ENCODE measurements around the gene TMEM187. TPM values are rescaled to one million over a fixed set of nuclear protein-coding genes. Genes with fewer than 3 reads are reported as not detected.

The TMEM187 gene
- polyA plus RNA-seq, 2 donors, result 2.5 to 3.3 TPM

DNA sequence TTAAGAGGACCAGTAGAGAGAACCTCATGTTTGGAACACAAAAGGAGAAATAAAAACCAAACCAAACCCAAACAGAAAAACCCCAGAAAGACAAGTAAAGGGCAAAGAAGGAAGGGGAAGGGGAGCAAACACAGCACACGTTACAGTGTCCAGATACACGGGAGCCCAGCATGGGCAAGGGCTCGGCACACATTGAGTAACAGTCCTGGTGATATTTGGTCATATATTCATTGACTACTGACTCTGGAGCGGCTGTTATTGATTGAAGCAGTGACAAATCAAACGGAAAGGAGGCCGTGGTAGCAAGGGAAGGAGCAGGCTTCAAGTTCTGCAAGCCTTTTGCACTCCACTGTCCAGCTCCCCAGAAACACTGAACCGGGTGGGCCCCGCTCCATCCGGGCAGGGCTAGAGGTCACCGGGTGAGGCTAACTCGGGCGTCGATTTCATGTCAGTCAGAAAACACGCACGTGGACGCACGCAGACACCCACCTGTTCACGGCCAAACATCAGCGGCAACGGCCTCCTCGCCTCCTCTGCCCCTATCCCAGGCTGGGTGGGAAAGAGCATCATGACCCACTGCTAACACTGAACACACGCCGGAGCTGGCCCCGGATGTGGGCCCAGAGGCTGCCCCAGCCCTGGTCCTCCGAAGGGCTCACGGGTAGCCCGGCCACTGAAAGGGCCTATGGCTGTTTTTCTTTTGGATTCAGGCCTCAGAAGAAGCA, 50.9 kb downstream of the TMEM187 start:
- H3K27ac ChIP-seq (ENCODE audit: low read depth in 2 of 2, low read length in 1 of 2), result no peak overlapping the region
- 78 to 83% methylated on average over 27 of the region's 27 CpGs for WGBS, 2 donors
- H3K9me3 ChIP-seq (ENCODE audit: control insufficient read depth in 2 of 2, insufficient read depth in 1 of 2, low read depth in 1 of 2, low read length in 1 of 2), result no peaks in the 10 kb centered on the region

DNA sequence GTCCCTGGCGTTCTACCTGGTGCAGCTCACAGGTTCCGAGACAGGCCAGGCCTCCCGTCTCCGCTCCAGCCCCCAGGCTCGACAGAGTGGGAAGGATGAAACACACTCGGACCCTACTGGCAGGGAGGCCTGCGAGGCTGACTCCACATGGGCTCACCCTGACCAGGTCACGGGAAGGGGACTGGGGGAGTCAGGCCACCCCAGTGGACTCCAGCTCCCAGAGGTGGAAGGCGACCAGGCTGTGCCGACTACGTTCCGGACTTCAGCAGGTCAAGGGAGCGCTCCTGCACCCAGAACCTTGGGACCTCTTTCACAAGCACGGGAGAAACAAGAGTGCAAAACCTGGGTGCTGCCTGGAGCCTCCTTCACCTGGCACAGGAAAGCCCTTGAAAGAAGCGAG, 51.7 kb downstream of the TMEM187 start:
- no peak overlapping the region for H3K4me3 ChIP-seq (ENCODE audit: low read depth in 1 of 2, low read length in 2 of 2)
- no peaks in the 10 kb centered on the region for H3K9me3 ChIP-seq (ENCODE audit: control insufficient read depth in 2 of 2, insufficient read depth in 1 of 2, low read depth in 1 of 2, low read length in 1 of 2)
- peaks cover 0 to 6% of the 10 kb centered on the region in 2 donors for H3K36me3 ChIP-seq (ENCODE audit: control insufficient read depth in 2 of 2, insufficient read depth in 2 of 2, low read length in 1 of 2)
- H3K27me3 ChIP-seq (ENCODE audit: control insufficient read depth in 1 of 2, insufficient read depth in 2 of 2, low read length in 2 of 2), result no peaks in the 10 kb centered on the region
- WGBS, 2 donors, result 86 to 92% methylated on average over 15 of the region's 15 CpGs
- H3K4me1 ChIP-seq (ENCODE audit: control insufficient read depth in 2 of 2, insufficient read depth in 2 of 2, low read length in 1 of 2), result peaks cover 0 to 10% of the 10 kb centered on the region in 2 donors
- no peak overlapping the region for H3K27ac ChIP-seq (ENCODE audit: low read depth in 2 of 2, low read length in 1 of 2)

More for the DNA sequence above, 50.9 kb downstream of the TMEM187 start:
- H3K4me1 ChIP-seq (ENCODE audit: control insufficient read depth in 2 of 2, insufficient read depth in 2 of 2, low read length in 1 of 2), result peaks cover 0 to 10% of the 10 kb centered on the region in 2 donors
- peaks cover 0 to under 1% of the 10 kb centered on the region in 2 donors for H3K36me3 ChIP-seq (ENCODE audit: control insufficient read depth in 2 of 2, insufficient read depth in 2 of 2, low read length in 1 of 2)
- H3K27me3 ChIP-seq (ENCODE audit: control insufficient read depth in 1 of 2, insufficient read depth in 2 of 2, low read length in 2 of 2), result no peaks in the 10 kb centered on the region
- no peak overlapping the region for H3K4me3 ChIP-seq (ENCODE audit: low read depth in 1 of 2, low read length in 2 of 2)

DNA sequence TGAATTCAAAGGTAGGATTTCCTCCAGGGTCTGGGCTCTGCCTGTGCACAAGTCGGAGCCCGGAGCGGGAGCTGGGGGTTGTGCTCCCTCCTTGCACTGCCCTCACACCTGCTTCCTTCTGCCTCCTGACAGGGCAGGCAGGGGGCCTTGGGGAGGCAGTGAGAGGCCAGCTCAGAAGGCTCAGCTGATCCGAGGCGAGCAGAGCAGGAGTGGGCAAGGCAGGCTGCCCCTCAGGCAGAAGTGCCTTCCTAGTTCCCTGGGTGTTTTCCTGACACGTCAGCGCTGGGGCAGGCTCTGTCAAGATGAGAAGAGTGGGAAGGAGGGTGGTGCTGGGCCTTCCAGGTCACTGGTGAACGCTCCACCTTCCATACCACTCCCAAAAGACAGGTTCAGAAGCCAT, 52.7 kb downstream of the TMEM187 start:
- peak overlapping the region; percentile 70 to 79 for H3K27ac ChIP-seq (ENCODE audit: low read depth in 2 of 2, low read length in 1 of 2)
- no peak overlapping the region for H3K4me3 ChIP-seq (ENCODE audit: low read depth in 1 of 2, low read length in 2 of 2)
- peaks cover 0 to 6% of the 10 kb centered on the region in 2 donors for H3K36me3 ChIP-seq (ENCODE audit: control insufficient read depth in 2 of 2, insufficient read depth in 2 of 2, low read length in 1 of 2)
- peaks cover 0 to 10% of the 10 kb centered on the region in 2 donors for H3K4me1 ChIP-seq (ENCODE audit: control insufficient read depth in 2 of 2, insufficient read depth in 2 of 2, low read length in 1 of 2)
- no peaks in the 10 kb centered on the region for H3K27me3 ChIP-seq (ENCODE audit: control insufficient read depth in 1 of 2, insufficient read depth in 2 of 2, low read length in 2 of 2)
- 35 to 77% methylated on average over 8 of the region's 8 CpGs for whole genome bisulfite sequencing, 2 donors
- H3K9me3 ChIP-seq (ENCODE audit: control insufficient read depth in 2 of 2, insufficient read depth in 1 of 2, low read depth in 1 of 2, low read length in 1 of 2), result no peaks in the 10 kb centered on the region

DNA sequence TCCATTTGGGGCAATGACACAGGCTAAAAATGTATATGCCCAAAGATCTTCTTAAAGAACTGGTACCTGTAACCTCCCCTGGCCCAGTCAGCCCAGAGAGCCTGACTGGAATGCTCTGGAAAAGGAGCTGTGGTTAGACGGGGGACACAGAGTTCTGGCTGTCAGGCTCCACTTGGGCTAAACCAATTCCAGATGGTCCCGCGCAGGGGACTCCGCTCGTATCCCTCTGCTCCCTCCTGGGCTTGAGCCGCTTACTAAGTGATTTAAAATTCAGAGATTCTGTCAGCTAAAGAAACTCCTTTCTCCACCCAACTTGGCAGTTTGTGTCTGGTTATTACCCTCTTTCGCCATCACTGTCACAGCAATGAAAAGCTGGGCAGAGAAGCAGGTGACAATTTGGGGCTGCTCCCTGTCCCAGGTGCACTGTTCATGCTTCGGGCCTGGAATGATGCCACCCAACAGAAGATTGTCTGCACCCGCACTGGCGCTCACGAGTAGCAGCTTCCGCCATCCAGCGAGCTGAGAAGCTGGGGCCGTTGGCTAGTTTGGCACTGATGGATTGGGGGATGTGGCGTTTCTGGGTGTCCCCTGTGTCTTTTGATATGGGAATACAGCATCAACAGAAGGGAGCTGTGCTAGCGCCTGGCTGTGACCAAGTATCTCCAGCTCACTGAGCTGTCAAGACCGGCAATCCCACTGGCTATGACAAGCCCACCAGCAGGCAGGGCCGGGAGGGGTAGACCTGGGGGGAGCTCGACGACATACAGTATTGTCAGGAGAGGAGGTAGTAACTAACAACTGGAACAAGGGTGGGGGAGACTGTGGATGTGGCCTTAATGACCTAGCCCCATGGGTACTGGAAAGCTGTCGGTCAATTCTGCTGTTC, 53.8 kb downstream of the TMEM187 start:
- Histone ChIP-seq H3K36me3 (ENCODE audit: control insufficient read depth in 2 of 2, insufficient read depth in 2 of 2, low read length in 1 of 2) (peaks cover 0 to 13% of the 10 kb centered on the region in 2 donors), H3K27ac (ENCODE audit: low read depth in 2 of 2, low read length in 1 of 2) (peak overlapping the region; percentile 23 to 54), H3K4me1 (ENCODE audit: control insufficient read depth in 2 of 2, insufficient read depth in 2 of 2, low read length in 1 of 2) (no peaks in the 10 kb centered on the region), H3K4me3 (ENCODE audit: low read depth in 1 of 2, low read length in 2 of 2) (no peak overlapping the region), H3K9me3 (ENCODE audit: control insufficient read depth in 2 of 2, insufficient read depth in 1 of 2, low read depth in 1 of 2, low read length in 1 of 2) (no peaks in the 10 kb centered on the region), H3K27me3 (ENCODE audit: control insufficient read depth in 1 of 2, insufficient read depth in 2 of 2, low read length in 2 of 2) (no peaks in the 10 kb centered on the region)
- WGBS, 2 donors, result 84 to 85% methylated on average over 21 of the region's 21 CpGs

DNA sequence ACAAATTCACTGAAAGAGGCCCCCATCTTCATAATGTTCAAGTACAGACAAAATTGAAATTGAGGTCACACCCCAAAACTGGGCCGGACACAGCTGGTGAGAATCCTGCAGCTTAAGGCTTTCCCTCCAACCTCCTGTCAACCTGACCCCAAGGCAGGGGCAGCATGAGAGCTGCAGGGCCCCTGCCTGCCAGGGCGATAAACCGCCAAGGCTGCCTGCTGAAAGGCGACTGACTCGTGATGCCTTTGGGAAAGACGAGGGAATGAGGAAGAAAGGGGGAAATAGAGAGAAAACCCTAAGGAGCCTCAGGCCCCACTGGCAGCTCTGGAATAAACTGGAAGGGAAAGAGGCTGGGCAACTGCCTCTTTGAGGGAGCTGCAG, 54.5 kb downstream of the TMEM187 start:
- Histone ChIP-seq H3K9me3 (ENCODE audit: control insufficient read depth in 2 of 2, insufficient read depth in 1 of 2, low read depth in 1 of 2, low read length in 1 of 2) (no peaks in the 10 kb centered on the region), H3K4me1 (ENCODE audit: control insufficient read depth in 2 of 2, insufficient read depth in 2 of 2, low read length in 1 of 2) (no peaks in the 10 kb centered on the region), H3K4me3 (ENCODE audit: low read depth in 1 of 2, low read length in 2 of 2) (no peak overlapping the region), H3K36me3 (ENCODE audit: control insufficient read depth in 2 of 2, insufficient read depth in 2 of 2, low read length in 1 of 2) (peaks cover 0 to 18% of the 10 kb centered on the region in 2 donors), H3K27ac (ENCODE audit: low read depth in 2 of 2, low read length in 1 of 2) (no peak overlapping the region), H3K27me3 (ENCODE audit: control insufficient read depth in 1 of 2, insufficient read depth in 2 of 2, low read length in 2 of 2) (peaks cover 0 to 3% of the 10 kb centered on the region in 2 donors)
- WGBS, 2 donors, result 74 to 78% methylated on average over 6 of the region's 6 CpGs

DNA sequence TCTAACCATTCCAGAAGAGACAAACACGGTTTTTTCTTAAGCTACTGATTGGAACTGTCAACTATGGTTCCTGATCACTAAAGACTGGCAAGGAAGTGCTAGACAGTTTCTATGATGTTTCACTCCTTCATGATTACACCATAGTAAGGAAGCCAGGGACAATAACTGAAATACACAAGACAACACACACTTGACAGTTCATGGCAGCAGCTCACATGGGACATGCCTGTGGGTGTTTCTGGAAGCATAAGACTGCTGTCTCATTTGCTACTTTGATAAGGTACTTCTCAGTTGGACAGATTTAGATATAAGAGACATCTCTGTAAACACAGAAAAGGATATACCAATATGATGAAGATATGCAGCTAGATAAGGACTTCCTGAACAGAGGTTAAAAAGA, 55.4 kb downstream of the TMEM187 start:
- Histone ChIP-seq H3K27me3 (ENCODE audit: control insufficient read depth in 1 of 2, insufficient read depth in 2 of 2, low read length in 2 of 2) (peaks cover 0 to 8% of the 10 kb centered on the region in 2 donors), H3K36me3 (ENCODE audit: control insufficient read depth in 2 of 2, insufficient read depth in 2 of 2, low read length in 1 of 2) (peaks cover 0 to 21% of the 10 kb centered on the region in 2 donors), H3K27ac (ENCODE audit: low read depth in 2 of 2, low read length in 1 of 2) (no peak overlapping the region), H3K9me3 (ENCODE audit: control insufficient read depth in 2 of 2, insufficient read depth in 1 of 2, low read depth in 1 of 2, low read length in 1 of 2) (no peaks in the 10 kb centered on the region), H3K4me1 (ENCODE audit: control insufficient read depth in 2 of 2, insufficient read depth in 2 of 2, low read length in 1 of 2) (no peaks in the 10 kb centered on the region), H3K4me3 (ENCODE audit: low read depth in 1 of 2, low read length in 2 of 2) (no peak overlapping the region)
- 56 to 83% methylated on average over 1 of the region's 1 CpG for WGBS, 2 donors

DNA sequence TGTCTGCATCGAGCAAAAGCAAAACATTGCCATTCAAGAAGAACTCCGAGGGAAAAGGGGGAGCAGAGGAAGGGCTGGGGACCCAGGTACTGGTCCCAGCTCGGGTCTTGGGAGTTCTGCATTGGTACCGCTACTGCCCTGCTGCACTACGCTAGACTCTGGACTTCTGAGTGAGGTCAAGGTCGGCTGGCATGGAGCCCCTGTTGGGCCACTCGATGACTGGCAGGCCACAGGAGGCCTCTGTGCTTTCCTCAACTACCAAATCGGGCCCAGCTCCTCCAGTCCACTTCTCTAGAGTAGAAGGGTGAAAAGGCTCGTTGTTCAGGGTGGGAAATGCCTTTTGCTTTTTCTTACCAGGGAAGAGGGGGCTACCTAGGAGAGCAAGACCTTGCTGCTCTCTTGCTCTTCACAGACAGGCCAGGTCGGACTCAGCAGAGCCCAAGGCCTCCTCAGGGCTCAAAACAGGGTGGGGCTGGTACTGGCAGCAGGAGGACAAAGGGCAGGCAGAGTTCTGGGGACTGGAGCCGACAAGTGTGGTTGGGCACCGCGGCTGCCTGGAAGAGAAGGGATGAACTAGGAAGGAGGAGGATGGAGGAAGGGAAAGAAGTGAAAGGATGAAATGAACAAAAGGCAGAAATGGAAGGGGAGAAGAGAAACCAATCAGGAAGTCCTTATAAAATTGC, 56.1 kb downstream of the TMEM187 start:
- H3K36me3 ChIP-seq (ENCODE audit: control insufficient read depth in 2 of 2, insufficient read depth in 2 of 2, low read length in 1 of 2), result peaks cover 0 to 21% of the 10 kb centered on the region in 2 donors
- 57 to 71% methylated on average over 13 of the region's 13 CpGs for WGBS, 2 donors
- peaks cover 0 to 13% of the 10 kb centered on the region in 2 donors for H3K27me3 ChIP-seq (ENCODE audit: control insufficient read depth in 1 of 2, insufficient read depth in 2 of 2, low read length in 2 of 2)
- no peak overlapping the region for H3K4me3 ChIP-seq (ENCODE audit: low read depth in 1 of 2, low read length in 2 of 2)
- no peaks in the 10 kb centered on the region for H3K4me1 ChIP-seq (ENCODE audit: control insufficient read depth in 2 of 2, insufficient read depth in 2 of 2, low read length in 1 of 2)
- H3K9me3 ChIP-seq (ENCODE audit: control insufficient read depth in 2 of 2, insufficient read depth in 1 of 2, low read depth in 1 of 2, low read length in 1 of 2), result no peaks in the 10 kb centered on the region
- peak overlapping the region in 1 of 2 donors; percentile 36 for H3K27ac ChIP-seq (ENCODE audit: low read depth in 2 of 2, low read length in 1 of 2)

DNA sequence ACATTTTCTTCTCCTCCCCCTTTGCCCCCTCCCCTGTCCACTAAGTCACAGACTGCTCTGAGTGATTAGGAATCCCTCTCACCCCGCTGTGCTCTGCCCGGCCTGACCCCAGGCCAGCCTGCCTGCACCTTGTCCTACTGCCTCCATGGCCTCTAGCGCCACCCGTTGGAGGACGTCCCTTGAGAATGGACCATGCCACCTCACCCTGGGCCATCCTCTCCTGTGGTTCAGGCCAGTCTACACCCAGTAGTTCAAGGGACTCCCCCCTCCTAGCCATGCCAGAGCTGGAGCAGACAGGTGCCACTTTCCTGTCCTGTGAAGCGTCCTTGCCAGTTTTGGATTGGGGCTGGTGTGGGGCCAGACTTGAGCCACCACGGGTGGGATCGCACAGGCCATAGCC, 56.9 kb downstream of the TMEM187 start:
- Histone ChIP-seq H3K27ac (ENCODE audit: low read depth in 2 of 2, low read length in 1 of 2) (no peak overlapping the region), H3K36me3 (ENCODE audit: control insufficient read depth in 2 of 2, insufficient read depth in 2 of 2, low read length in 1 of 2) (peaks cover 0 to 21% of the 10 kb centered on the region in 2 donors), H3K9me3 (ENCODE audit: control insufficient read depth in 2 of 2, insufficient read depth in 1 of 2, low read depth in 1 of 2, low read length in 1 of 2) (no peaks in the 10 kb centered on the region), H3K4me1 (ENCODE audit: control insufficient read depth in 2 of 2, insufficient read depth in 2 of 2, low read length in 1 of 2) (no peaks in the 10 kb centered on the region), H3K4me3 (ENCODE audit: low read depth in 1 of 2, low read length in 2 of 2) (no peak overlapping the region), H3K27me3 (ENCODE audit: control insufficient read depth in 1 of 2, insufficient read depth in 2 of 2, low read length in 2 of 2) (peaks cover 0 to 13% of the 10 kb centered on the region in 2 donors)
- WGBS, 2 donors, result 75 to 82% methylated on average over 8 of the region's 8 CpGs

DNA sequence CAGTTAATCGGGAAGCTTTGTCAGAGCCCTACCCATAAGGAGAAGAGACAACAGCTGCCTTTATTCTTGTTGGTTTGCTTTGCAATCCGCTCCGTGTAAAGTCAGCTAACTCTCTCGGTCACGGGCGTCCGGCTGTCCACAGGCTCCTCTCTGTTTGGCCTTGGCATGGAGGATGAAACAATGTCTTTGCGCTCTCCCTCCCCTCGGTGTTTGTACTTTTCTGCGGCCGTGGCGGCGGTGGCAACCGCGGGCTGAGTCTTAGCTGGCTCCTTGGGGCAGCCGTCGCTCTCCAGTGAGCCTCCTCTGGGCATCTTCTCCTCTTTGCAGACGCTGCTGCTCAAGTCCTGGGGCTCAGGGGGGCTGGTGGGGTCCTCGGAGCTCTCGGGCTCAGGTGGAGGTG, 57.7 kb downstream of the TMEM187 start:
- WGBS, 2 donors, result 84 to 87% methylated on average over 20 of the region's 20 CpGs
- peaks cover 0 to 21% of the 10 kb centered on the region in 2 donors for H3K36me3 ChIP-seq (ENCODE audit: control insufficient read depth in 2 of 2, insufficient read depth in 2 of 2, low read length in 1 of 2)
- H3K27me3 ChIP-seq (ENCODE audit: control insufficient read depth in 1 of 2, insufficient read depth in 2 of 2, low read length in 2 of 2), result peaks cover 0 to 13% of the 10 kb centered on the region in 2 donors
- no peaks in the 10 kb centered on the region for H3K4me1 ChIP-seq (ENCODE audit: control insufficient read depth in 2 of 2, insufficient read depth in 2 of 2, low read length in 1 of 2)
- no peak overlapping the region for H3K4me3 ChIP-seq (ENCODE audit: low read depth in 1 of 2, low read length in 2 of 2)
- no peaks in the 10 kb centered on the region for H3K9me3 ChIP-seq (ENCODE audit: control insufficient read depth in 2 of 2, insufficient read depth in 1 of 2, low read depth in 1 of 2, low read length in 1 of 2)
- H3K27ac ChIP-seq (ENCODE audit: low read depth in 2 of 2, low read length in 1 of 2), result no peak overlapping the region

Data from esophagus (tissue), 2 donors.